Measurements from ENCODE around the gene PDZD2. TPM values are rescaled to one million over a fixed set of nuclear protein-coding genes. Genes with fewer than 3 reads are reported as not detected.

PDZD2 gene
- total RNA-seq, 2 donors from 2014 or later: 4.5 to 15.7 TPM

DNA sequence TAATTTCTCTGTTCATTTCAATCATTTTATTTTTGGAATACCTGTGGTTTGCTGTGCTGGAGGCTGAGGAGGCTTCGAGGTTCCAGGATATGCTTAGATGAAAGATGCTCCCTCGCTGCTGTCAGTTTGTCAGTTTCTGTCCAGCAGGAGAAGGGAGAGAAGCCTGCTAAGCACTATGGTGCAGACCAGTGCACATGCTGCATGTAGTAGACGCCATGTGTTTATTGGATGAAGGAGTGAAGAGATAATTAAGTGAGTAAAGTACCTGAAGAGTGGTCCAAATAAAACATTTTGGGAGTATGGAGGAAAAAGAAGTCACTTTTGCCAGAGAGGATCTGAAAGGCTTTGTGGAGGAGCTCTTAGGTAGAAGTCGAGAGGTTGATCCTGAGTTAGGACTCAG, 2.1 kb downstream of the PDZD2 start:
- no peak for ATAC-seq (ENCODE audit: insufficient number of reproducible peaks, low FRiP score, low read depth)
- Histone ChIP-seq H3K4me1 (ENCODE audit: control insufficient read depth in 1 of 2, low read depth in 2 of 2) (peaks cover 3 to 24% of the 10 kb centered on the region in 2 donors), H3K27me3 (replicated peaks; ENCODE audit: insufficient read depth) (no peaks in the 10 kb centered on the region), H3K9me3 (no peaks in the 10 kb centered on the region), H3K36me3 (no peaks in the 10 kb centered on the region), H3K4me3 (no peak overlapping the region), H3K27ac (no peak overlapping the region)
- no peak for TF ChIP-seq CTCF (IDR thresholded peaks at IDR 0.05)
- no peak for DNase-seq (ENCODE audit: low spot score)

GRCh38 chr5:31641575-31641974, 2.6 kb downstream of the PDZD2 start:
- DNase-seq (ENCODE audit: low spot score): no peak
- Histone ChIP-seq H3K9me3 (no peaks in the 10 kb centered on the region), H3K4me1 (ENCODE audit: control insufficient read depth in 1 of 2, low read depth in 2 of 2) (peaks cover 3 to 24% of the 10 kb centered on the region in 2 donors), H3K27ac (no peak overlapping the region), H3K4me3 (no peak overlapping the region), H3K36me3 (no peaks in the 10 kb centered on the region), H3K27me3 (replicated peaks; ENCODE audit: insufficient read depth) (no peaks in the 10 kb centered on the region)
- no peak for ATAC-seq (ENCODE audit: insufficient number of reproducible peaks, low FRiP score, low read depth)
- TF ChIP-seq CTCF (IDR thresholded peaks at IDR 0.05): no peak

DNA sequence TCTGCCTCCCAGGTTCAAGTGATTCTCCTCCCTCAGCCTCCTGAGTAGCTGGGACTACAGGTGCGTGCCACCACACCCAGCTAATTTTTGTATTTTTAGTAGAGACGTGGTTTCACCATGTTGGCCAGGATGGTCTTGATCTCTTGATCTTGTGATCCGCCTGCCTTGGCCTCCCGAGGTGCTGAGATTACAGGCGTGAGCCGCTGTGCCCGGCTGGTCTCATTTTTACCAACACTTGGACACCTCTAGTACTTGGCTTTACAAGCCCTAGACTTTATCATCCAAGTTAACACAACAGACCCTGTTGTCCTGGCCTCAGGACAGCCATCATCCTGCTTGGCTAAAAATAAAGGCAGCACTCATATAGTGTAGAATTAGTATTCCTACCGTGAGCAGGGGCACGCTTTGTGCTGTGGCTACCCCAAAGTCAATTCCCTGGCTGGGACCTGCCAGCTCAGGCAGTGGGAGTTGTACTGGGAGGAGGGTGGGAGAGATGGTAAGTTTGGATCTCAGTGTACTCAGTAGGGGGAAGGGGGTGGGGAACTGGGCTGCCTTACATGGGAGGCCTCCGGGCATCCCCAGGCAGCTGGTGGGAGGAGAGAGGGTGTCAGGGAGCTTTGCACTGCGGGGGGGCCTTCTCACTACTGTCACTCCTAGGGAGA, 6.6 kb downstream of the PDZD2 start:
- no peak for TF ChIP-seq CTCF (IDR thresholded peaks at IDR 0.05)

DNA sequence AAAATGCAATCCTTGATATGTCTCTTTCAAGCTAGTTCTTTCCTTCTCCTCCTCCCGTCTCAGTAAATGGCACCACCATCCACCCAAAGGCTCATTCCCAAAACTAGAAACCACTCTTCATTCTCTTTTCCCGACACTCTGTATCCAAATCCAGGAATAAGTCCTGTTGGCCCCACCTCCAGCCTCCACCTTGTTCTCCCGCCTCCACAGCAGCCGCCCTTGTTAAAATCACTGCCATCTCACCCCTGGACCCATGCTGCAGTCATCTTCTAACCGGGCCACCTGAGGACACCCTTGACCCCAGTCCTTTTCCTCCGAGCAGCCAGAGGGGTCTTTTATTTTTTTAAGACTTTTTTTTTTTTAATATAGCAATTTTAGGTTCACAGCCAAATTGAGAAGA, 9.4 kb downstream of the PDZD2 start:
- Histone ChIP-seq H3K9me3 (no peaks in the 10 kb centered on the region), H3K36me3 (no peaks in the 10 kb centered on the region), H3K27me3 (replicated peaks; ENCODE audit: insufficient read depth) (no peaks in the 10 kb centered on the region), H3K27ac (no peak overlapping the region), H3K4me3 (no peak overlapping the region), H3K4me1 (ENCODE audit: control insufficient read depth in 1 of 2, low read depth in 2 of 2) (no peaks in the 10 kb centered on the region)
- no peak for TF ChIP-seq CTCF (IDR thresholded peaks at IDR 0.05)
- ATAC-seq (ENCODE audit: insufficient number of reproducible peaks, low FRiP score, low read depth) (no peak), DNase-seq (ENCODE audit: low spot score) (no peak)

More for the DNA sequence above, 6.6 kb downstream of the PDZD2 start:
- no peak overlapping the region for H3K4me3 ChIP-seq
- no peak overlapping the region for H3K27ac ChIP-seq
- no peaks in the 10 kb centered on the region for H3K4me1 ChIP-seq (ENCODE audit: control insufficient read depth in 1 of 2, low read depth in 2 of 2)
- H3K9me3 ChIP-seq: no peaks in the 10 kb centered on the region
- H3K27me3 ChIP-seq (replicated peaks; ENCODE audit: insufficient read depth): no peaks in the 10 kb centered on the region
- no peaks in the 10 kb centered on the region for H3K36me3 ChIP-seq
- ATAC-seq (ENCODE audit: insufficient number of reproducible peaks, low FRiP score, low read depth) (no peak), DNase-seq (ENCODE audit: low spot score) (no peak)

DNA sequence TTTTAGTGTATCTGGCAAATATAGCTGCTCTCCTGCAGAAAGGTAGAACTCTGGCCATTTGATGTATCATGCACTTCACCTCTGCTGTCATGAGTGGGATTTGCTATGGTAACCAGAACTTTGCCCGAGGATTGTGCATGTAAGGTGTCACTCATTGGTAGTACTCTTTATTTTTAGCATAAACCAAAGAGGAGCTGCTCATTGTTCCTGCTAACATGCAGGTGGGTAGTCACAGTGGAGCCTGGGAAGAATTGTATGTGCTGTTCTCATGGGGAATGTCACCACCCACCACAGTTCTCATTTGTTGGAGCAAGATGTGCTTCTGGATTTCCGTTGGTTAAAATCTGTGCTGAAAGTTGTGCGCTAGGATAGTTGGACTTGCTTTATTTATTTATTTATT, 12.3 kb downstream of the PDZD2 start:
- Histone ChIP-seq H3K9me3 (no peaks in the 10 kb centered on the region), H3K27me3 (replicated peaks; ENCODE audit: insufficient read depth) (no peaks in the 10 kb centered on the region), H3K27ac (no peak overlapping the region), H3K4me3 (no peak overlapping the region), H3K36me3 (no peaks in the 10 kb centered on the region), H3K4me1 (ENCODE audit: control insufficient read depth in 1 of 2, low read depth in 2 of 2) (no peaks in the 10 kb centered on the region)
- DNase-seq (ENCODE audit: low spot score): no peak
- no peak for ATAC-seq (ENCODE audit: insufficient number of reproducible peaks, low FRiP score, low read depth)
- no peak for TF ChIP-seq CTCF (IDR thresholded peaks at IDR 0.05)
